SU-DHL-6 (cell line): Measurements from ENCODE around the gene SLC30A2.

ENCODE experiments used
- EZH2phosphoT487 ChIP-seq: fragments of 200-600 bp; sonication (generic), shearing (Covaris generic); conservative IDR thresholded peaks from 2 replicates; pipeline ENCODE4 v1.6.1; 2018; ENCODE audit warnings: mild to moderate bottlenecking, antibody characterized with exemption, low read length, moderate library complexity, mixed read lengths
- TF ChIP-seq, protein P1 (sequence below): fragments of 200-600 bp; sonication (generic); IDR thresholded peaks from one replicate; pipeline ENCODE4 v1.5.1; 2017; ENCODE audit warnings: antibody characterized with exemption, mild to moderate bottlenecking, low read length, moderate library complexity; ENCODE audit not compliant: insufficient read depth, poor library complexity, severe bottlenecking

DNA sequence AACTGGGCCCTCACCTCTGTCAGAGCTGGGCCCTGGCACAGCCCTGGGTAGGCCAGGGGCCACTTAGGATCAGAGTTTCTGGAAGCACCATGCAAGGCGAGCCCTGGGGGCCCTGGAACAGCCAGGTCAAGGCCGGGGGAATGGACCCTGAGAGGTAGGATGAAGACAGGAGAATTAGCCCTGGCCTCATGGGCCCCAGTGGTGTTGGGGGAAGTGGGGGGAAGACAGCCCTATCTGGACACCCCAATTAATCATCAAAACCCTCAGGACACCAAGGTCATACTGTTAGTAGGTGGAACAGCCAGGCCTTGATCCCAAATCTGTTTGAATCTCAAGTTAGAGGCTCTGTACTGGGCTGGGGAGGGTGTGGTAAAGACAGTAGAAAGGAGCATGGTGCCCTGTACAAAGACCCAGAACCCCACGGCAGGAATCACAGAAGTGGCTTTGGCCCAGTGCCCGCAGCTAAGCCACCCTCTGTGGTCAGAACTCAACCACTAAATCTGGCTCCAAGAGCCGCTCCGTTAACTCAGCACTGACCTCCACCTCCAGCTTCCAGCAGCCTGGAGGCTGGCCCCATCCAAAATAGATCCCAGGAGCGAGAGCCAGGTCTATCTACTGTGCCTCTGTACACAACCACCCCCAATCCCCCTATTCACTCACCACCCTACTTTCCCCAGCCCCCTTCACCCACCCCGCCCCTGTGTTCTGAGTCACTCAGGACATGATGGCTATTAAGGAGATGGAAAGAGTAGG is 35.5 kb upstream of the SLC30A2 start:
- no peak for TF ChIP-seq EZH2phosphoT487
- TF ChIP-seq, protein P1, sequence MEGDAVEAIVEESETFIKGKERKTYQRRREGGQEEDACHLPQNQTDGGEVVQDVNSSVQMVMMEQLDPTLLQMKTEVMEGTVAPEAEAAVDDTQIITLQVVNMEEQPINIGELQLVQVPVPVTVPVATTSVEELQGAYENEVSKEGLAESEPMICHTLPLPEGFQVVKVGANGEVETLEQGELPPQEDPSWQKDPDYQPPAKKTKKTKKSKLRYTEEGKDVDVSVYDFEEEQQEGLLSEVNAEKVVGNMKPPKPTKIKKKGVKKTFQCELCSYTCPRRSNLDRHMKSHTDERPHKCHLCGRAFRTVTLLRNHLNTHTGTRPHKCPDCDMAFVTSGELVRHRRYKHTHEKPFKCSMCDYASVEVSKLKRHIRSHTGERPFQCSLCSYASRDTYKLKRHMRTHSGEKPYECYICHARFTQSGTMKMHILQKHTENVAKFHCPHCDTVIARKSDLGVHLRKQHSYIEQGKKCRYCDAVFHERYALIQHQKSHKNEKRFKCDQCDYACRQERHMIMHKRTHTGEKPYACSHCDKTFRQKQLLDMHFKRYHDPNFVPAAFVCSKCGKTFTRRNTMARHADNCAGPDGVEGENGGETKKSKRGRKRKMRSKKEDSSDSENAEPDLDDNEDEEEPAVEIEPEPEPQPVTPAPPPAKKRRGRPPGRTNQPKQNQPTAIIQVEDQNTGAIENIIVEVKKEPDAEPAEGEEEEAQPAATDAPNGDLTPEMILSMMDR, result no peak
